ENCODE measurements around the gene CRKL.
"Not testable (repeated sequence)": the region's sequence is repeated elsewhere in the genome, so short reads cannot be mapped to it uniquely, and the experiment has no call there.

CRKL gene

GRCh38 chr22:20901093-20902033 lies 15.8 kb upstream of the CRKL start:
- DNase-seq (ENCODE audit: low read depth) = not testable (repeated sequence)

GRCh38 chr22:20903093-20903492 lies 14.1 kb upstream of the CRKL start:
- no peak for DNase-seq (ENCODE audit: low read depth)

GRCh38 chr22:20904008-20904979 lies 12.9 kb upstream of the CRKL start:
- peak; percentile 99 for DNase-seq (ENCODE audit: low read depth)

- no peak for DNase-seq (ENCODE audit: low read depth)
These were observed 12.2 kb upstream of the CRKL start for GRCh38 chr22:20904980-20905355.

- peak; percentile 10 for DNase-seq (ENCODE audit: low read depth)
These were observed 11.5 kb upstream of the CRKL start for GRCh38 chr22:20905415-20906386.

- DNase-seq (ENCODE audit: low read depth) = no peak
These were observed 10.8 kb upstream of the CRKL start for GRCh38 chr22:20906387-20906767.

- not testable (repeated sequence) for DNase-seq (ENCODE audit: low read depth)
These were observed 8.5 kb upstream of the CRKL start for GRCh38 chr22:20908717-20909116.

- no peak for DNase-seq (ENCODE audit: low read depth)
These were observed 7.5 kb upstream of the CRKL start for GRCh38 chr22:20909543-20910303.

GRCh38 chr22:20912494-20912893 lies 4.7 kb upstream of the CRKL start:
- DNase-seq (ENCODE audit: low read depth) = no peak

GRCh38 chr22:20918663-20919218 lies 1.5 kb downstream of the CRKL start:
- no peak for DNase-seq (ENCODE audit: low read depth)

- peak; percentile 17 for DNase-seq (ENCODE audit: low read depth)
These were observed 2.5 kb downstream of the CRKL start for GRCh38 chr22:20919718-20920117.

- no peak for DNase-seq (ENCODE audit: low read depth)
These were observed 3.6 kb downstream of the CRKL start for GRCh38 chr22:20920881-20921203.

GRCh38 chr22:20922141-20922751 lies 5.0 kb downstream of the CRKL start:
- DNase-seq (ENCODE audit: low read depth) = no peak

- DNase-seq (ENCODE audit: low read depth) = no peak
These were observed 9.0 kb downstream of the CRKL start for GRCh38 chr22:20926243-20926642.

- no peak for DNase-seq (ENCODE audit: low read depth)
These were observed 10.8 kb downstream of the CRKL start for GRCh38 chr22:20927940-20928572.

- no peak for DNase-seq (ENCODE audit: low read depth)
These were observed 11.4 kb downstream of the CRKL start for GRCh38 chr22:20928573-20928967.

- DNase-seq (ENCODE audit: low read depth) = no peak
These were observed 12.8 kb downstream of the CRKL start for GRCh38 chr22:20930004-20930403.

GRCh38 chr22:20930435-20930834 lies 13.2 kb downstream of the CRKL start:
- DNase-seq (ENCODE audit: low read depth) = not testable (repeated sequence)

GRCh38 chr22:20931126-20931654 lies 14.0 kb downstream of the CRKL start:
- DNase-seq (ENCODE audit: low read depth) = no peak

Data from iris pigment epithelial cell (primary cell).